Measurements from ENCODE around the gene VPS45. TPM values are rescaled to one million over a fixed set of nuclear protein-coding genes. Genes with fewer than 3 reads are reported as not detected.

VPS45 gene
- total and polyA plus RNA-seq, 3 donors from 2014 or later, result 28.4 to 50.7 (median 50.3) TPM

GRCh38 chr1:150152182-150152536 lies 84.6 kb downstream of the VPS45 start:
- Histone ChIP-seq H3K4me3 (no peak overlapping the region), H3K27ac (peak overlapping the region; percentile 93 to 94), H3K4me1 (peaks cover 13% of the 10 kb centered on the region), H3K27me3 (no peaks in the 10 kb centered on the region), H3K36me3 (ENCODE audit: low read depth, missing control alignments) (no peaks in the 10 kb centered on the region), H3K9me3 (no peaks in the 10 kb centered on the region)
- TF ChIP-seq POLR2A (IDR thresholded peaks at IDR 0.05), result no peak
- no peak for TF ChIP-seq CTCF (IDR thresholded peaks at IDR 0.05)
- 39 to 62% methylated on average over 2 of the region's 2 CpGs for WGBS, 2 donors
- DNase-seq, result no peak
- intact Hi-C loops (cut with DNase I; ENCODE audit: low total_unique reads), result no loop called here

GRCh38 chr1:150152772-150153456 lies 85.3 kb downstream of the VPS45 start:
- no peaks in the 10 kb centered on the region for H3K9me3 ChIP-seq
- peaks cover 13% of the 10 kb centered on the region for H3K4me1 ChIP-seq
- no peak for TF ChIP-seq CTCF (IDR thresholded peaks at IDR 0.05)
- no peak for TF ChIP-seq POLR2A (IDR thresholded peaks at IDR 0.05)
- no peak for DNase-seq
- no peaks in the 10 kb centered on the region for H3K27me3 ChIP-seq
- H3K4me3 ChIP-seq, result no peak overlapping the region
- intact Hi-C loops (cut with DNase I; ENCODE audit: low total_unique reads), result no loop called here
- H3K27ac ChIP-seq, result no peak overlapping the region
- 66 to 69% methylated on average over 8 of the region's 8 CpGs for WGBS, 2 donors
- H3K36me3 ChIP-seq (ENCODE audit: low read depth, missing control alignments), result no peaks in the 10 kb centered on the region

- DNase-seq, result no peak
Observed at GRCh38 chr1:150154143-150154542, 86.6 kb downstream of the VPS45 start.

GRCh38 chr1:150155413-150156071 lies 88.0 kb downstream of the VPS45 start:
- Histone ChIP-seq H3K4me3 (no peak overlapping the region), H3K27me3 (no peaks in the 10 kb centered on the region), H3K27ac (no peak overlapping the region), H3K9me3 (no peaks in the 10 kb centered on the region), H3K36me3 (ENCODE audit: low read depth, missing control alignments) (no peaks in the 10 kb centered on the region), H3K4me1 (peaks cover 26% of the 10 kb centered on the region)
- intact Hi-C loops (cut with DNase I; ENCODE audit: low total_unique reads), result no loop called here
- no peak for DNase-seq
- TF ChIP-seq CTCF (IDR thresholded peaks at IDR 0.05) (no peak), POLR2A (IDR thresholded peaks at IDR 0.05) (no peak)
- WGBS, 2 donors, result 93 to 94% methylated on average over 13 of the region's 13 CpGs

More at GRCh38 chr1:150154143-150154542, 86.6 kb downstream of the VPS45 start:
- Histone ChIP-seq H3K4me1 (peaks cover 19% of the 10 kb centered on the region), H3K4me3 (no peak overlapping the region), H3K27ac (no peak overlapping the region), H3K9me3 (no peaks in the 10 kb centered on the region), H3K27me3 (no peaks in the 10 kb centered on the region), H3K36me3 (ENCODE audit: low read depth, missing control alignments) (no peaks in the 10 kb centered on the region)
- TF ChIP-seq CTCF (IDR thresholded peaks at IDR 0.05) (no peak), POLR2A (IDR thresholded peaks at IDR 0.05) (no peak)
- WGBS, 2 donors, result 52 to 59% methylated on average over 4 of the region's 4 CpGs
- intact Hi-C loops (cut with DNase I; ENCODE audit: low total_unique reads), result no loop called here
